ENCODE measurements around the gene ITPRIP. TPM values are rescaled to one million over a fixed set of nuclear protein-coding genes. Genes with fewer than 3 reads are reported as not detected.

The ITPRIP gene
- total RNA-seq, 1 donor from 2014 or later = 35.4 TPM

DNA sequence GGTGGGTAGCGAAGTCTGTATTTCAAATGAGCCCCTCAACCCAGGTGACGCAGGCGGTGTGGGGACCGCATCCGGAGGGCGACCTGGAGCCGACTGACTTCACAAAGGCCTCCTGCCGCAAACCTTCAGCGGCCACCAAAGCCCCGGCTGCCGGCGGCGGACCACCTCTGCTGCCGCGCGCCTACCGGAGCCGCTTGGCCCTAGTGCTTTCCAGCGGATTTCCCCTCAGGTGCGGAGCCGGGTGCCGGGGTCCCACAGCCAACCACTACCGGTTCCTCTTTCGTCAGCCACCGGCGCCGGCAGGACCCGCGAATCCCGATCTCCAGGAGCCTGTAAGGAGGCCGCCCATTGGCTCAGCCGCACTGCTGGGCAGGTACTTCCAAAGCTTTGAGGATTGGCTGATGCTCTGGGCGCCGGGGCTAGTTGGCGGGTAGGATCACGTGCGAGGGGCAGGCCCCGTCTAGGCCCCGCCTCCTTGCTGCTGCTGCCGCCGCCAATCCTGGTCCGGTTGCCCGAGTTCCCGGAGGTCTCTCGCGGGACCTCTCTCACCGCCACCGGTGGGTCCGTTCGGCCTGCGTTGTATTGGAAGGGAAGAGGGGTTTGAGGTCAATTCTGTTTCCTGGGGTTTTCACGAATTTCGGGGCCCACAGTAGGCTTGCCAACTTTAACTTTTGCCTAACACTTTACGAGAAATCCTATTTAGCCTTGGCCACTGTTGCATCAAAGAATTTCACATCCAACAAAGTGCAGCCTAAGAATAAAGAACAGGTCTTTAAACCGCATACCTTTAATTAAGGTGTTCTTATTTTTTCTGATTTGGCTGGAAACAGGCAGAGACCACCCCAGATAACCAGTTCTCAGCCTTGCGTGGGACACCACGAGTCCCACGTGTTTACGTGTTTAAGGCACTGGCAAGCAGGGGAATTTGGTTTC is 69.3 kb downstream of the ITPRIP start, which contains the start of gene GSTO2:
Gene GSTO2, plus strand, starts transcription at position 472 of the 933 bp plus-strand sequence. CDS start 5,732 bp downstream, outside the sequence.
- no peak for TF ChIP-seq CTCF (IDR thresholded peaks at IDR 0.05; ENCODE audit: borderline replicate concordance)
- Histone ChIP-seq H3K27me3 (ENCODE audit: low read depth) (no peaks in the 10 kb centered on the region), H3K4me3 (peak within 1 kb of the TSS; percentile 80), H3K27ac (replicated peaks) (peak within 1 kb of the TSS; percentile 86), H3K9me3 (replicated peaks) (no peaks in the 10 kb centered on the region), H3K36me3 (peaks cover 42% of the 10 kb centered on the region), H3K4me1 (peaks cover 26% of the 10 kb centered on the region)
- DNase-seq = peak; percentile 99
- intact Hi-C loops (cut with micrococcal nuclease) = no loop called here

DNA sequence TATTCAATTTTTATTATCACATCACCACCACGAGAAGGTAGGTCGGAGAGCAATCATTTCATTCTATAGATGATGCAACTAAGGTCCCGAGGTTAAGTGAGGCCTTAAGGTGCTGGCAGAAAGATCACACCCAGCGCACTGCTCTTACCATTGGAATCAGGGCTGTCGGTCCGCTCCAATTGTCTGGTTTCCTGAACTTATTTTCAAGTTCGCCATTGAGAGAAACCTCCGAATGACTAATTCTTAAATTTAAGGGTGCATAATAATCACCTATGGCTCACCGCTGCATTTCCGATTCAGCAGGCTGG is 69.9 kb downstream of the ITPRIP start:
- intact Hi-C loops (cut with micrococcal nuclease) = no loop called here
- TF ChIP-seq CTCF (IDR thresholded peaks at IDR 0.05; ENCODE audit: borderline replicate concordance) = no peak

DNA sequence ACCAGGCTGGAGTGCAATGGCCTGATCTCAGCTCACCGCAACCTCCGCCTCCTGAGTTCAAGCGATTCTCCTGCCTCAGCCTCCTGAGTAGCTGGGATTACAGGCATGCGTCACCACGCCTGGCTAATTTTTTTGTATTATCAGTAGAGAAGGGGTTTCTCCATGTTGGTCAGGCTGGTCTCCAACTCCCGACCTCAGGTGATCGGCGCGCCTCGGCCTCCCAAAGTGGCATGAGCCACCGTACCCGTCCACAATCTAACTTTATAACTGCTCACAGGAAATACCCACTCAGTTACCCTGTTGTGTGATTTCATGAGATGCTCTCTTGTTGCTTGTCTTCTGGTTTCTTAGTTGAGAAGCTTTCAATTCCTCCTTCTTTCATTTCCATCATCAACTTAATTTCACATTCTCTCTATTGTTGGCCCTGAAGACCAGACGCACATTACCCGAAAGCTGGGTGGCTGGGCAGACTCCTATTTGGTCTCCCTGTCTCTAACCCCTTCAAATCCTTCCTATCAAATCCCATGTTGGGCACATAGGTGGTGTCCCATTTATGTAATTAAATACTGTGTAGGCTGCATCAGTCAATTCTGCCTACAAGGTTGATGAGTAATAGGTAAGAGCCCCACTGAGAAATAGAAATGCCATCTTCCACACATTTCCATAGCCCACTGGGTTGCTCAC is 70.4 kb downstream of the ITPRIP start:
- TF ChIP-seq CTCF (IDR thresholded peaks at IDR 0.05; ENCODE audit: borderline replicate concordance) = no peak
- Histone ChIP-seq H3K27me3 (ENCODE audit: low read depth) (no peaks in the 10 kb centered on the region), H3K4me1 (peaks cover 34% of the 10 kb centered on the region), H3K36me3 (peaks cover 54% of the 10 kb centered on the region), H3K27ac (replicated peaks) (peak overlapping the region; percentile 86), H3K4me3 (peak overlapping the region; percentile 80), H3K9me3 (replicated peaks) (no peaks in the 10 kb centered on the region)
- no peak for DNase-seq
- intact Hi-C loops (cut with micrococcal nuclease) = no loop called here

More for the DNA sequence above, 69.9 kb downstream of the ITPRIP start:
- no peaks in the 10 kb centered on the region for H3K9me3 ChIP-seq (replicated peaks)
- H3K27me3 ChIP-seq (ENCODE audit: low read depth) = no peaks in the 10 kb centered on the region
- H3K4me3 ChIP-seq = peak overlapping the region; percentile 80
- H3K36me3 ChIP-seq = peaks cover 49% of the 10 kb centered on the region
- DNase-seq = no peak
- H3K27ac ChIP-seq (replicated peaks) = peak overlapping the region; percentile 86
- H3K4me1 ChIP-seq = peaks cover 29% of the 10 kb centered on the region

- intact Hi-C loops (cut with micrococcal nuclease) = no loop called here
- no peak for TF ChIP-seq CTCF (IDR thresholded peaks at IDR 0.05; ENCODE audit: borderline replicate concordance)
- no peak for DNase-seq
- no peaks in the 10 kb centered on the region for H3K9me3 ChIP-seq (replicated peaks)
- no peaks in the 10 kb centered on the region for H3K27me3 ChIP-seq (ENCODE audit: low read depth)
- no peak overlapping the region for H3K4me3 ChIP-seq
- H3K4me1 ChIP-seq = peaks cover 64% of the 10 kb centered on the region
- H3K36me3 ChIP-seq = peaks cover 84% of the 10 kb centered on the region
- H3K27ac ChIP-seq (replicated peaks) = no peak overlapping the region
These were observed 73.5 kb downstream of the ITPRIP start for GRCh38 chr10:104264783-104265182.

DNA sequence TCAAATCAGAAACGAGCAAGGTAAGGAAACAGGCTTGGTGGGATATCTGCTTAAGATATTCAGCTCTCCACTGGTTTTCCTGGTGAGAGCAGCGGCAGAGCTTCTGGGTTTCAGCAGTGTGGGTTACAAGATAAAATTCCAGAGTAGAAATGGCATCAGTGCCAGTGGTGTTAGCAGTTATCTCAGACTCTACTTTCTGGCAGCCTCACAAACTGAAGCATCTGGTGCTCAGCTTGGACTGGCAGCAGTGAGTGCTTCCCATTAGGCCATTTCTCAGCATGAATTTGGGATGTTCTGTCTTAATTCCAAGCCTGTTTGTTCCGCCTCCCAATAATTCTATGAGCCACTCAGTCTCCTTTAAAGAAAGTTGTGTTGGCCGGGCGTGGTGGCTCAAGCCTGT is 76.2 kb downstream of the ITPRIP start:
- H3K9me3 ChIP-seq (replicated peaks) = no peaks in the 10 kb centered on the region
- intact Hi-C loops (cut with micrococcal nuclease) = no loop called here
- no peak for DNase-seq
- no peak for TF ChIP-seq CTCF (IDR thresholded peaks at IDR 0.05; ENCODE audit: borderline replicate concordance)
- H3K27me3 ChIP-seq (ENCODE audit: low read depth) = no peaks in the 10 kb centered on the region
- H3K4me1 ChIP-seq = peaks cover 70% of the 10 kb centered on the region
- H3K36me3 ChIP-seq = peaks cover 98% of the 10 kb centered on the region
- peak overlapping the region; percentile 7 for H3K4me3 ChIP-seq
- peak overlapping the region; percentile 100 for H3K27ac ChIP-seq (replicated peaks)

Measured in left ventricle myocardium inferior (tissue), 1 donor.